Measurements from ENCODE around the gene CMSS1. TPM values are rescaled to one million over a fixed set of nuclear protein-coding genes. Genes with fewer than 3 reads are reported as not detected.
A peak's percentile ranks its signal among the peaks of the same experiment; 100 is the strongest.

CMSS1 gene
- total RNA-seq, 4 donors from 2014 or later = 23.2 to 89.5 (median 67.6) TPM

GRCh38 chr3:99857278-99857677 is 39.6 kb downstream of the CMSS1 start:
- peak overlapping the region in 3 of 4 donors; percentile 7 to 93 (median 11) for H3K27ac ChIP-seq
- no peak for DNase-seq
- H3K4me1 ChIP-seq = peaks cover 33 to 43% of the 10 kb centered on the region in 2 donors
- no peaks in the 10 kb centered on the region for H3K27me3 ChIP-seq
- TF ChIP-seq, protein P1, sequence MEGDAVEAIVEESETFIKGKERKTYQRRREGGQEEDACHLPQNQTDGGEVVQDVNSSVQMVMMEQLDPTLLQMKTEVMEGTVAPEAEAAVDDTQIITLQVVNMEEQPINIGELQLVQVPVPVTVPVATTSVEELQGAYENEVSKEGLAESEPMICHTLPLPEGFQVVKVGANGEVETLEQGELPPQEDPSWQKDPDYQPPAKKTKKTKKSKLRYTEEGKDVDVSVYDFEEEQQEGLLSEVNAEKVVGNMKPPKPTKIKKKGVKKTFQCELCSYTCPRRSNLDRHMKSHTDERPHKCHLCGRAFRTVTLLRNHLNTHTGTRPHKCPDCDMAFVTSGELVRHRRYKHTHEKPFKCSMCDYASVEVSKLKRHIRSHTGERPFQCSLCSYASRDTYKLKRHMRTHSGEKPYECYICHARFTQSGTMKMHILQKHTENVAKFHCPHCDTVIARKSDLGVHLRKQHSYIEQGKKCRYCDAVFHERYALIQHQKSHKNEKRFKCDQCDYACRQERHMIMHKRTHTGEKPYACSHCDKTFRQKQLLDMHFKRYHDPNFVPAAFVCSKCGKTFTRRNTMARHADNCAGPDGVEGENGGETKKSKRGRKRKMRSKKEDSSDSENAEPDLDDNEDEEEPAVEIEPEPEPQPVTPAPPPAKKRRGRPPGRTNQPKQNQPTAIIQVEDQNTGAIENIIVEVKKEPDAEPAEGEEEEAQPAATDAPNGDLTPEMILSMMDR (IDR thresholded peaks at IDR 0.05 in 4 of 5, conservative IDR thresholded peaks at IDR 0.05 in 1 of 5) = no peak
- no peak for TF ChIP-seq POLR2A (IDR thresholded peaks at IDR 0.05)
- in situ Hi-C loops (cut with MboI; ENCODE audit: low sequenced_read_pairs in 4 of 4) (no loop called here), intact Hi-C loops (cut with DNase I; ENCODE audit: low total_unique reads) (no loop called here)
- peaks cover 0 to 11% of the 10 kb centered on the region in 2 donors for H3K36me3 ChIP-seq
- ATAC-seq = no peak
- no peak overlapping the region for H3K4me3 ChIP-seq
- no peaks in the 10 kb centered on the region for H3K9me3 ChIP-seq

DNA sequence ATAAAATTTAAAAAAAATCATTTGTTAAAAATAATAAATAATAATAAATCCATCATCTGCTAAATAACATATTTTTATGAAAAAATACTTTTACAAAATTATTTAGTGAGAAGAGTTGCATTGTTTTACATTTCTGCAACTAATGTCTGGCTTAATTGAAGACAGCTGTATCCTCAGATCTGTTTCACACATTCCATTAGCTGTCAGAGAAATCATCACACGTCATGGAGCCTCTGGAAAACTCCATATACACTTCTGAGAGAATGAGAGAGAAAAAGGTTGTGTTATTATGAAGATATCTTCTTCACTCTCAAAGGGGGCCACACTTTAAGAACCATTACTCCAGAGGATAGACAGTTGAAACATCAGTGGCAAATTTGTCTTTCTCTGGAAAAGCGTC is 40.8 kb downstream of the CMSS1 start:
- intact Hi-C loops (cut with DNase I; ENCODE audit: low total_unique reads) (no loop called here), in situ Hi-C loops (cut with MboI; ENCODE audit: low sequenced_read_pairs in 4 of 4) (no loop called here)
- Histone ChIP-seq H3K4me1 (peaks cover 45% of the 10 kb centered on the region in 2 donors), H3K27ac (peak overlapping the region; percentile 7 to 93 (median 71)), H3K36me3 (peaks cover 0 to 17% of the 10 kb centered on the region in 2 donors), H3K27me3 (no peaks in the 10 kb centered on the region), H3K4me3 (no peak overlapping the region), H3K9me3 (no peaks in the 10 kb centered on the region)
- ATAC-seq = no peak
- TF ChIP-seq, protein P1 (IDR thresholded peaks at IDR 0.05 in 4 of 5, conservative IDR thresholded peaks at IDR 0.05 in 1 of 5) = no peak
- no peak for TF ChIP-seq POLR2A (IDR thresholded peaks at IDR 0.05)
- DNase-seq = no peak

DNA sequence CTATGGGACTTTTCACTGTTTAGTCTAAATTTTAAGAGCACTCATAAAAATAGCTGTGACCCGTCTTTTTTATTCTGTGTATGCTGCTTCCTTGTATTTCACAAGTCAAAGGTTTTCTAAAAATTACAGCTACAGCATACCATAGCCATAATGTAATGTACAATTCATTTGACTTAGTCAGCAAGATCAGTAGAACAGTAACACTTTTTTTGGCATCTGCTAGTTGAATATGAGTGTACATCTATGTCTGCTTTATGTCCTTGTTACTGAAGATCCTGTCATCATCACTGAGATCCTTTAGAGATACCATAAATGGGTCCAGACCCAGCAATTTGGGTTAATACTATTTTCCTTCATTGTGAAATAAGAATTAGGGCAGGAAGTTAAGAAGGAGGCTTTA is 42.2 kb downstream of the CMSS1 start:
- peak overlapping the region; percentile 49 to 93 (median 72) for H3K27ac ChIP-seq
- H3K4me1 ChIP-seq = peaks cover 52 to 54% of the 10 kb centered on the region in 2 donors
- no peaks in the 10 kb centered on the region for H3K27me3 ChIP-seq
- peak; percentile 31 to 46 for ATAC-seq
- intact Hi-C loops (cut with DNase I; ENCODE audit: low total_unique reads) = no loop called here
- in situ Hi-C loops (cut with MboI; ENCODE audit: low sequenced_read_pairs in 4 of 4) = no loop called here
- no peaks in the 10 kb centered on the region for H3K9me3 ChIP-seq
- no peak for DNase-seq
- peaks cover 0 to 17% of the 10 kb centered on the region in 2 donors for H3K36me3 ChIP-seq
- H3K4me3 ChIP-seq = no peak overlapping the region
- TF ChIP-seq, protein P1 (IDR thresholded peaks at IDR 0.05 in 4 of 5, conservative IDR thresholded peaks at IDR 0.05 in 1 of 5) = no peak
- no peak for TF ChIP-seq POLR2A (IDR thresholded peaks at IDR 0.05)

DNA sequence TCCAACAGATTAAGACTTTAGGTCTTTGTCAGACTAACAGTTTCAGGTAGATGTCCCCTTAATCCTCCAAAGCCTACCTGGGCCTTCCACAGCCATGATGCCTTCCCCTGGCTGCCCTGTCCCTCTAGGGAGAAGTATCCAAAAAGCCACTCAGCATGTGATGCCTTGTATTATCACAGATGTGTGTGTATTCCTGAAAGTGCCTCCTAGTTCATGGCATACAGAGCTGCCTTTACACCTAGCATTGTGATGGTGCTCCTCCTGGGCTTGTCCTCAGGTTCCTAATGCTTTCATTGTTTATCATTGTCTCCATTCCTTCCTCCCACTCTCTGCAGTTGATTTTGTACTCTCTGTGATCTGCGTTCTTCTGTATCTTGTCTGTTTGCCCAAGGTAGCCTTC is 43.6 kb downstream of the CMSS1 start:
- no peaks in the 10 kb centered on the region for H3K27me3 ChIP-seq
- intact Hi-C loops (cut with DNase I; ENCODE audit: low total_unique reads) = no loop called here
- peaks cover 55 to 61% of the 10 kb centered on the region in 2 donors for H3K4me1 ChIP-seq
- DNase-seq (no peak), ATAC-seq (no peak)
- no peaks in the 10 kb centered on the region for H3K9me3 ChIP-seq
- in situ Hi-C loops (cut with MboI; ENCODE audit: low sequenced_read_pairs in 4 of 4) = no loop called here
- no peak overlapping the region for H3K4me3 ChIP-seq
- peak overlapping the region; percentile 49 to 93 (median 72) for H3K27ac ChIP-seq
- TF ChIP-seq, protein P1 (IDR thresholded peaks at IDR 0.05 in 4 of 5, conservative IDR thresholded peaks at IDR 0.05 in 1 of 5) = no peak
- TF ChIP-seq POLR2A (IDR thresholded peaks at IDR 0.05) = no peak
- H3K36me3 ChIP-seq = peaks cover 0 to 17% of the 10 kb centered on the region in 2 donors

GRCh38 chr3:99862208-99862607 is 44.5 kb downstream of the CMSS1 start:
- Histone ChIP-seq H3K36me3 (peaks cover 0 to 11% of the 10 kb centered on the region in 2 donors), H3K4me1 (peaks cover 65 to 71% of the 10 kb centered on the region in 2 donors), H3K4me3 (no peak overlapping the region), H3K27ac (peak overlapping the region; percentile 21 to 93 (median 71)), H3K27me3 (no peaks in the 10 kb centered on the region), H3K9me3 (no peaks in the 10 kb centered on the region)
- TF ChIP-seq POLR2A (IDR thresholded peaks at IDR 0.05) = no peak
- TF ChIP-seq, protein P1 (IDR thresholded peaks at IDR 0.05 in 4 of 5, conservative IDR thresholded peaks at IDR 0.05 in 1 of 5) = no peak
- ATAC-seq (no peak), DNase-seq (no peak)
- in situ Hi-C loops (cut with MboI; ENCODE audit: low sequenced_read_pairs in 4 of 4) = no loop called here
- intact Hi-C loops (cut with DNase I; ENCODE audit: low total_unique reads) = no loop called here
